ENCODE results near the gene THAP11. TPM values are rescaled to one million over a fixed set of nuclear protein-coding genes. Genes with fewer than 3 reads are reported as not detected.
"Not testable (repeated sequence)": the region's sequence is repeated elsewhere in the genome, so short reads cannot be mapped to it uniquely, and the experiment has no call there.

THAP11 gene
- polyA plus RNA-seq, 6 donors from 2014 or later, result 83.6 to 113 (median 105) TPM

- no peak overlapping the region for H3K4me3 Mint-ChIP-seq
- no peak for ATAC-seq (ENCODE audit: low read depth in 2 of 2)
- H3K4me1 Mint-ChIP-seq, result peaks cover 3 to 9% (median 7%) of the 10 kb centered on the region in 3 donors
- no peaks in the 10 kb centered on the region for H3K9me3 Mint-ChIP-seq
- no peaks in the 10 kb centered on the region for H3K27me3 Mint-ChIP-seq
- no peak for DNase-seq
- no peak overlapping the region for H3K27ac Mint-ChIP-seq
- H3K36me3 Mint-ChIP-seq, result no peaks in the 10 kb centered on the region
Measured at GRCh38 chr16:67814567-67814966, 27.6 kb upstream of the THAP11 start.

- no peaks in the 10 kb centered on the region for H3K36me3 Mint-ChIP-seq
- H3K27ac Mint-ChIP-seq, result no peak overlapping the region
- no peak overlapping the region for H3K4me3 Mint-ChIP-seq
Measured at GRCh38 chr16:67820608-67821259, 21.4 kb upstream of the THAP11 start.

GRCh38 chr16:67822511-67822910, 19.6 kb upstream of the THAP11 start:
- no peaks in the 10 kb centered on the region for H3K9me3 Mint-ChIP-seq
- ATAC-seq (ENCODE audit: low read depth in 2 of 2) (no peak), DNase-seq (no peak)
- no peak overlapping the region for H3K4me3 Mint-ChIP-seq
- no peak overlapping the region for H3K27ac Mint-ChIP-seq
- H3K4me1 Mint-ChIP-seq, result no peaks in the 10 kb centered on the region
- H3K36me3 Mint-ChIP-seq, result no peaks in the 10 kb centered on the region
- H3K27me3 Mint-ChIP-seq, result no peaks in the 10 kb centered on the region

More at GRCh38 chr16:67820608-67821259, 21.4 kb upstream of the THAP11 start:
- ATAC-seq (ENCODE audit: low read depth in 2 of 2) (no peak), DNase-seq (no peak)
- Mint-ChIP-seq H3K27me3 (no peaks in the 10 kb centered on the region), H3K9me3 (no peaks in the 10 kb centered on the region), H3K4me1 (peaks cover 3 to 9% (median 7%) of the 10 kb centered on the region in 3 donors)

- ATAC-seq (ENCODE audit: low read depth in 2 of 2) (no peak), DNase-seq (no peak)
- Mint-ChIP-seq H3K9me3 (no peaks in the 10 kb centered on the region), H3K27me3 (no peaks in the 10 kb centered on the region), H3K4me3 (no peak overlapping the region), H3K4me1 (peaks cover 0 to 5% (median 3%) of the 10 kb centered on the region in 3 donors), H3K36me3 (peaks cover 0 to 7% of the 10 kb centered on the region in 2 donors), H3K27ac (peak overlapping the region in 1 of 6 donors; percentile 57)
Measured at GRCh38 chr16:67825119-67825518, 17.0 kb upstream of the THAP11 start.

GRCh38 chr16:67825906-67826305, 16.2 kb upstream of the THAP11 start:
- DNase-seq (no peak), ATAC-seq (ENCODE audit: low read depth in 2 of 2) (no peak)
- H3K27me3 Mint-ChIP-seq, result no peaks in the 10 kb centered on the region

GRCh38 chr16:67828651-67829050, 13.5 kb upstream of the THAP11 start:
- no peak for DNase-seq
- H3K4me1 Mint-ChIP-seq, result peaks cover 8 to 20% (median 14%) of the 10 kb centered on the region in 3 donors
- no peaks in the 10 kb centered on the region for H3K9me3 Mint-ChIP-seq
- no peak for ATAC-seq (ENCODE audit: low read depth in 2 of 2)
- no peaks in the 10 kb centered on the region for H3K27me3 Mint-ChIP-seq
- no peak overlapping the region for H3K4me3 Mint-ChIP-seq
- no peak overlapping the region for H3K27ac Mint-ChIP-seq
- peaks cover 0 to 8% of the 10 kb centered on the region in 2 donors for H3K36me3 Mint-ChIP-seq

More at GRCh38 chr16:67825906-67826305, 16.2 kb upstream of the THAP11 start:
- Mint-ChIP-seq H3K4me1 (peaks cover 0 to 5% (median 3%) of the 10 kb centered on the region in 3 donors), H3K27ac (no peak overlapping the region), H3K36me3 (peaks cover 0 to 8% of the 10 kb centered on the region in 2 donors), H3K4me3 (no peak overlapping the region), H3K9me3 (no peaks in the 10 kb centered on the region)

GRCh38 chr16:67833030-67833414, 9.1 kb upstream of the THAP11 start:
- DNase-seq (no peak), ATAC-seq (ENCODE audit: low read depth in 2 of 2) (no peak)
- Mint-ChIP-seq H3K4me1 (peaks cover 13 to 24% (median 17%) of the 10 kb centered on the region in 3 donors), H3K9me3 (no peaks in the 10 kb centered on the region), H3K36me3 (peaks cover 0 to 8% of the 10 kb centered on the region in 2 donors), H3K27ac (peak overlapping the region in 1 of 6 donors; percentile 75), H3K27me3 (no peaks in the 10 kb centered on the region), H3K4me3 (peak overlapping the region; percentile 93 to 98 (median 95))

GRCh38 chr16:67833415-67834241, 8.5 kb upstream of the THAP11 start:
- peak overlapping the region; percentile 93 to 98 (median 95) for H3K4me3 Mint-ChIP-seq
- H3K27me3 Mint-ChIP-seq, result no peaks in the 10 kb centered on the region
- H3K36me3 Mint-ChIP-seq, result peaks cover 0 to 8% of the 10 kb centered on the region in 2 donors
- peak overlapping the region in 4 of 6 donors; percentile 75 to 89 (median 82) for H3K27ac Mint-ChIP-seq
- DNase-seq (peak; percentile 87), ATAC-seq (ENCODE audit: low read depth in 2 of 2) (peak; percentile 100)
- H3K9me3 Mint-ChIP-seq, result no peaks in the 10 kb centered on the region
- H3K4me1 Mint-ChIP-seq, result peaks cover 13 to 24% (median 17%) of the 10 kb centered on the region in 3 donors

GRCh38 chr16:67834242-67834614, 7.9 kb upstream of the THAP11 start:
- peaks cover 0 to 8% of the 10 kb centered on the region in 2 donors for H3K36me3 Mint-ChIP-seq
- peak overlapping the region in 1 of 6 donors; percentile 85 for H3K27ac Mint-ChIP-seq
- peak overlapping the region; percentile 93 to 98 (median 95) for H3K4me3 Mint-ChIP-seq

GRCh38 chr16:67837190-67837589, 4.9 kb upstream of the THAP11 start:
- not testable (repeated sequence) for H3K27ac Mint-ChIP-seq; H3K9me3 Mint-ChIP-seq; H3K27me3 Mint-ChIP-seq; H3K36me3 Mint-ChIP-seq; H3K4me3 Mint-ChIP-seq; ATAC-seq (ENCODE audit: low read depth in 2 of 2); DNase-seq
- peaks cover 20 to 23% (median 21%) of the 10 kb centered on the region in 3 donors for H3K4me1 Mint-ChIP-seq

More at GRCh38 chr16:67834242-67834614, 7.9 kb upstream of the THAP11 start:
- Mint-ChIP-seq H3K27me3 (no peaks in the 10 kb centered on the region), H3K4me1 (peaks cover 13 to 24% (median 17%) of the 10 kb centered on the region in 3 donors), H3K9me3 (no peaks in the 10 kb centered on the region)
- DNase-seq (no peak), ATAC-seq (ENCODE audit: low read depth in 2 of 2) (no peak)

- no peaks in the 10 kb centered on the region for H3K9me3 Mint-ChIP-seq
- H3K27me3 Mint-ChIP-seq, result no peaks in the 10 kb centered on the region
- ATAC-seq (ENCODE audit: low read depth in 2 of 2) (no peak), DNase-seq (no peak)
- H3K4me3 Mint-ChIP-seq, result peak overlapping the region in 2 of 8 donors; percentile 45 to 67
- no peaks in the 10 kb centered on the region for H3K36me3 Mint-ChIP-seq
- no peak overlapping the region for H3K27ac Mint-ChIP-seq
- peaks cover 18 to 21% (median 18%) of the 10 kb centered on the region in 3 donors for H3K4me1 Mint-ChIP-seq
Measured at GRCh38 chr16:67837811-67838210, 4.3 kb upstream of the THAP11 start.

- Mint-ChIP-seq H3K4me3 (peak overlapping the region; percentile 47 to 98 (median 96)), H3K27me3 (no peaks in the 10 kb centered on the region), H3K9me3 (no peaks in the 10 kb centered on the region), H3K4me1 (peaks cover 35 to 41% (median 40%) of the 10 kb centered on the region in 3 donors), H3K36me3 (no peaks in the 10 kb centered on the region), H3K27ac (peak overlapping the region in 3 of 6 donors; percentile 89 to 98 (median 94))
- ATAC-seq (ENCODE audit: low read depth in 2 of 2), result no peak
- no peak for DNase-seq
Measured at GRCh38 chr16:67841198-67841815, 813 bp upstream of the THAP11 start.

Measured in naive B cell (primary cell).